ENCODE data around the gene CAPN8.

CAPN8 gene

DNA sequence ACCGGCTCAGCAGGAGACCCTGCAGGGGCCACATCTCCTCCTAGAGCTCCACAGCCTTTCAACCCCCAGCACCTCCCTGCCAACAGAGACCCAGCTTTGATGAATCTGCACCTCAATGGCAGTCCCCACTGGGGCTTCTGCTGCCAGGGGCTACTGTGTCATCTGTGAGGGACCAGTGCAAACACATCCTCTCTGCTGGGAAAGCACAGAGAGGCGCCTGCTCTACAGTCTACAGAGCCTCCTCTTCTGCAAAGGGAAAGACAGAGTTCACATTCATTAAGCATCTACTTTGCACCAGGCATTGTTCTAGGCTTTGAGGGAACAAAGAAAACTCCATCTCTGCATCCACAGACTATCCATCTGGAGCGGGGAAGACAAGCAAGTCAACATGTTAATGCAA lies 125.8 kb downstream of the CAPN8 start:
- no peak overlapping the region for H3K4me3 ChIP-seq (replicated peaks in 1 of 2; ENCODE audit: low read depth in 2 of 2, low read length in 2 of 2)
- DNase-seq (ENCODE audit: low read depth in 2 of 2): no peak
- no peak for TF ChIP-seq CTCF (IDR thresholded peaks at IDR 0.05; ENCODE audit: low read depth, low read length)

GRCh38 chr1:223538981-223539380 lies 126.5 kb downstream of the CAPN8 start:
- H3K4me3 ChIP-seq (replicated peaks in 1 of 2; ENCODE audit: low read depth in 2 of 2, low read length in 2 of 2): no peak overlapping the region
- no peak for DNase-seq (ENCODE audit: low read depth in 2 of 2)
- TF ChIP-seq CTCF (IDR thresholded peaks at IDR 0.05; ENCODE audit: low read depth, low read length): no peak

DNA sequence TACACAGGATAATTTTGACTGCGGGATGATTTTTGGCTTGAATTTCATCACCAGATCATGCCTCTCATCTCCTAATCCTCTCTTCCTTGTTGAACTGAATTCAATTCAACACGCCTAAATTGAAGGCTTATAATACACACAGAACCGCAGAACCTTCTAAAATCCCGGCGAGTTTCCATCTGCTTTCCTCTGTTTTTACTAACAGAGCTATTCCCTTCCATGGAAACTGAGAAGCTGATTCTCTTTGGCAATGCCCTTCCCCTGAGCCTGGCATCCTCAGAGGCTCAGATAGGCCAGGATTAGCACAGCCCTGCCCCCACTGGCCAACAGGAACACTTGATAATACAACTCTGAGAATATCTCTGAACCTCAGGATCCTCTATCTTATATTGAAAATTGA lies 130.2 kb downstream of the CAPN8 start:
- H3K4me3 ChIP-seq (replicated peaks in 1 of 2; ENCODE audit: low read depth in 2 of 2, low read length in 2 of 2): no peak overlapping the region
- DNase-seq (ENCODE audit: low read depth in 2 of 2): no peak
- no peak for TF ChIP-seq CTCF (IDR thresholded peaks at IDR 0.05; ENCODE audit: low read depth, low read length)

GRCh38 chr1:223534677-223535076 lies 130.8 kb downstream of the CAPN8 start:
- H3K4me3 ChIP-seq (replicated peaks in 1 of 2; ENCODE audit: low read depth in 2 of 2, low read length in 2 of 2): no peak overlapping the region
- DNase-seq (ENCODE audit: low read depth in 2 of 2): no peak
- TF ChIP-seq CTCF (IDR thresholded peaks at IDR 0.05; ENCODE audit: low read depth, low read length): no peak

DNA sequence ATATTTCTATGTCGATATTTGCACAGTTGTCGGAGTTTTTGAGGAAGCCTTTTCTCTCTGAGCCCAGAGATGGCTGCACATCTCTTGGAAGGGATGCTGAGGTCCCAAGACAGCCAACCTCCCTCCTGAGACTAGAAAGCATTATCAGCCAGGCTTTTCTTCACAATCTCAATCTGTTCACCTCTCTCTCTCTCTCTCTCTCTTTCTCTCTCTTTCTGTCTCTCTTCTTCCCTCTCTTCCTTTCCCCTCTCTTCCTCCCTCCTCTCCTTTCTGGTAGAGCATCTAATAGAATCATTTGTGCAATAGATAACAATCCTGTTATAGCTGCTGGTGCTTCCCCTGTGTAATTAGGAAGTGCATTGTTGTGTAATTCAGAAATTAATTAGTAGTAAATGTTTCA lies 131.8 kb downstream of the CAPN8 start:
- no peak for DNase-seq (ENCODE audit: low read depth in 2 of 2)
- H3K4me3 ChIP-seq (replicated peaks in 1 of 2; ENCODE audit: low read depth in 2 of 2, low read length in 2 of 2): no peak overlapping the region
- no peak for TF ChIP-seq CTCF (IDR thresholded peaks at IDR 0.05; ENCODE audit: low read depth, low read length)

GRCh38 chr1:223531742-223532341 lies 133.7 kb downstream of the CAPN8 start:
- no peak overlapping the region for H3K4me3 ChIP-seq (replicated peaks in 1 of 2; ENCODE audit: low read depth in 2 of 2, low read length in 2 of 2)
- DNase-seq (ENCODE audit: low read depth in 2 of 2): peak; percentile 41 to 52
- TF ChIP-seq CTCF (IDR thresholded peaks at IDR 0.05; ENCODE audit: low read depth, low read length): peak; percentile 81

DNA sequence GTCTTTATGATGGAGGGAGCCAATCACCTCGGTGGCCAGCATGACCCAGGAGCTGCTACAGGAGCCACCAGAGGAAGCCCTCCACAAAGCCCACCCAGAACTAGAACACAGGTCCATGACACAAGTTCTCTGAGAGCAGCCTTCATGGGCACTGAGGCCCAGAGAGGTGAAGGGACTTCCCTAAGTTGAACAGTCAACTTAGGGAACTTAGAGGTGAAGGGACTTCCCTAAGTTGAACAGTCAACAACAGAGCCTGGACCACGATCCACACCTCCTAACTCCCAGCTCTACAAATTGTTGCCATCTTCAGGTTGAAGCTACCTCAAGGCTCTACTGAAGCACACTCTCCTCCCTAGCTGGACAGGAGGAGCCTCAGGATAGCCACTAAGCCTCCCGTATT lies 139.5 kb downstream of the CAPN8 start:
- TF ChIP-seq CTCF (IDR thresholded peaks at IDR 0.05; ENCODE audit: low read depth, low read length): no peak
- no peak for DNase-seq (ENCODE audit: low read depth in 2 of 2)
- H3K4me3 ChIP-seq (replicated peaks in 1 of 2; ENCODE audit: low read depth in 2 of 2, low read length in 2 of 2): no peak overlapping the region

All from cardiac fibroblast (primary cell).